Kidney (tissue), 14 donors: ENCODE measurements around the gene TFEC. TPM values are rescaled to one million over a fixed set of nuclear protein-coding genes. Genes with fewer than 3 reads are reported as not detected.

ENCODE experiments used
- DNase-seq, 5 donors: peaks; one replicate each; pipeline ENCODE4 v3.0.0-alpha.2; 2013 to 2020
- FAIRE-seq: peaks from 2 replicates; lab custom pipeline; 2012; peaks lifted over from hg19 to GRCh38; lab: Jason Lieb, UNC
- H3K27ac ChIP-seq, 2 donors: one replicate each; pipeline ENCODE4 v1.7.0; 2013; ENCODE audit warnings: low read depth in 2 of 2, low read length in 2 of 2, inconsistent platforms in 1 of 2
- H3K27me3 ChIP-seq: one replicate; pipeline ENCODE4 v1.7.1; 2013; ENCODE audit warnings: low read length, inconsistent platforms; ENCODE audit not compliant: control insufficient read depth, insufficient read depth
- H3K36me3 ChIP-seq, 3 donors: one replicate each; pipeline versions ENCODE4 v1.7.0 to v1.7.1; 2013; ENCODE audit warnings: low read length in 3 of 3, control low read depth in 1 of 3, inconsistent platforms in 1 of 3; ENCODE audit not compliant: insufficient read depth in 3 of 3, control insufficient read depth in 2 of 3
- H3K4me1 ChIP-seq, 3 donors: one replicate each; pipeline versions ENCODE4 v1.7.0 to v1.7.1; 2013; ENCODE audit warnings: low read length in 3 of 3, inconsistent platforms in 1 of 3, low read depth in 1 of 3; ENCODE audit not compliant: control insufficient read depth in 2 of 3, insufficient read depth in 2 of 3
- H3K4me3 ChIP-seq, 3 donors: one replicate each; pipeline versions ENCODE4 v1.7.0 to v1.8.1; 2013; ENCODE audit warnings: low read length in 3 of 3, control low read depth in 1 of 3, inconsistent platforms in 1 of 3
- H3K9ac ChIP-seq, 3 donors: one replicate each; pipeline versions ENCODE4 v1.7.0 to v1.7.1; 2013; ENCODE audit warnings: low read length in 3 of 3, control low read depth in 1 of 3, inconsistent platforms in 1 of 3
- H3K9me3 ChIP-seq, 3 donors: one replicate each; pipeline versions ENCODE4 v1.7.0 to v1.7.1; 2013; ENCODE audit warnings: low read length in 3 of 3, control low read depth in 1 of 3, inconsistent platforms in 1 of 3; ENCODE audit not compliant: control insufficient read depth in 2 of 3, insufficient read depth in 1 of 3
- intact Hi-C: fragments of 100-400 bp; cut with DNase I; formaldehyde crosslinking; loops from one replicate; pipeline ENCODE4 v1.11.1; 2022
- polyA plus RNA-seq: library from polyadenylated mRNA; stranded (reverse); fragments of 350-450 nt; fragmentation: Illumina TruSeq; extraction: RNeasy Lipid Tissue Mini Kit (QIAGEN cat#74804); gene quantifications from one replicate; pipeline ENCODE4 v1.2.3, GENCODE V29; 2014; ENCODE audit warnings: low read depth, low replicate concordance; ENCODE audit not compliant: insufficient read depth
- total RNA-seq: library from RNA; stranded (reverse); fragmentation: NEBNext Ultra II Directional; extraction: Animal tissue kit (Norgen Biotek cat#: 25700); gene quantifications from one replicate; pipeline ENCODE4 v1.2.1, GENCODE V29; 2021
- TF ChIP-seq, protein P1 (sequence below): IDR thresholded peaks from 3 replicates; pipeline ENCODE4 v1.5.1; 2012; ENCODE audit warnings: mild to moderate bottlenecking, moderate library complexity, borderline replicate concordance; ENCODE audit not compliant: insufficient read depth; ENCODE audit errors: extremely low read depth
- donor health status: control.
- donor health status: control.
- donor health status: control.
- donor health status: control.
- donor health status: control.
- donor health status: DM: yes; HTN: yes; CAD: no.
- donor health status: Normal renal cell carcinoma (clear cell type).

TFEC gene
- total and polyA plus RNA-seq, 2 donors from 2014 or later: 10.0 to 14.4 TPM

DNA sequence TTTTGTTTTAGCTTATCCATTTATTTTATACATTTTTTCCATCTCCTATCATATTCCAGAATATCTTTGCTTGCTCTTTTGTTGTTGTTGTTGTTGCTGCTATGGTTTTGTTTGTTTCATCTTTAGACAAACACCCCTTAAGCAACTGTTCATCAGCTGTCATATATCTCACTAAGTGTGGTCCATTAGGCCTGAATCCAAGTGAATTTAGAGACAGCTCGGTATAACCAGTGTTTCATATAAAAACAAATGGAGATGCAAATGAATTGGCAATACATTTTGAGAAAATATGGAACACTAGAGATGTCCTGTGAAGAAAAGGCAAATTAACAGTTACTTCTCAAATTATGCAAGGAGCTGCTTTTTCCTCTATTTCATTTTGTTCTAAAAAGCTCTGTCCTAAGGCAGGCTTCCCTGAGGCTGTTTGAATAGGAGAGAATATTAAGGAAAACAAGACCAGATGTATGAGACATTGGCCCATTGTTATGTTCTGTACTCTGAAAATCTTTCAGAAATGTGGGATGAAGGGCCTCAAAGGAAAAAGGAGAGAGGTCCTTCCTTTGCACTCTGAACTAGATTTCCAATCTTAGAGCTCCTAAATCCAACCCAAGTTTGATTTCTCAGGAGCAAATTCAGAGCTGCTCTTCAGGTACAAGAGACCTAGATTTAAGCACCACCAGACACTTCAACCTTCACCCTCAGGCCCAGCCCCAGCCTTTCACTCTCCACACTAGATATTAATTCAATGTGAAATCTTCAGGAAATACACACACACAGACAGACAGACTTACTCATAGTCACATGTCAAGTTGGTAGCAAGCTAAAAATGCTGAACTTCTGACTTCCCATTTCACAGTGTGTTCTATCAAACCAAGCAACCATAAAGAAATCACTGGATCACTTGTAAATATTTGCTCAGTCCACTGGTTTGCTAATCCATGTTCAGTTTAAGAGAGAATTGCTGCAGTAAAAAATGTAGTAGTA, 5.4 kb downstream of the TFEC start:
- no peak overlapping the region for H3K9ac ChIP-seq
- TF ChIP-seq, protein P1, sequence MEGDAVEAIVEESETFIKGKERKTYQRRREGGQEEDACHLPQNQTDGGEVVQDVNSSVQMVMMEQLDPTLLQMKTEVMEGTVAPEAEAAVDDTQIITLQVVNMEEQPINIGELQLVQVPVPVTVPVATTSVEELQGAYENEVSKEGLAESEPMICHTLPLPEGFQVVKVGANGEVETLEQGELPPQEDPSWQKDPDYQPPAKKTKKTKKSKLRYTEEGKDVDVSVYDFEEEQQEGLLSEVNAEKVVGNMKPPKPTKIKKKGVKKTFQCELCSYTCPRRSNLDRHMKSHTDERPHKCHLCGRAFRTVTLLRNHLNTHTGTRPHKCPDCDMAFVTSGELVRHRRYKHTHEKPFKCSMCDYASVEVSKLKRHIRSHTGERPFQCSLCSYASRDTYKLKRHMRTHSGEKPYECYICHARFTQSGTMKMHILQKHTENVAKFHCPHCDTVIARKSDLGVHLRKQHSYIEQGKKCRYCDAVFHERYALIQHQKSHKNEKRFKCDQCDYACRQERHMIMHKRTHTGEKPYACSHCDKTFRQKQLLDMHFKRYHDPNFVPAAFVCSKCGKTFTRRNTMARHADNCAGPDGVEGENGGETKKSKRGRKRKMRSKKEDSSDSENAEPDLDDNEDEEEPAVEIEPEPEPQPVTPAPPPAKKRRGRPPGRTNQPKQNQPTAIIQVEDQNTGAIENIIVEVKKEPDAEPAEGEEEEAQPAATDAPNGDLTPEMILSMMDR: no peak
- H3K27ac ChIP-seq: no peak overlapping the region

DNA sequence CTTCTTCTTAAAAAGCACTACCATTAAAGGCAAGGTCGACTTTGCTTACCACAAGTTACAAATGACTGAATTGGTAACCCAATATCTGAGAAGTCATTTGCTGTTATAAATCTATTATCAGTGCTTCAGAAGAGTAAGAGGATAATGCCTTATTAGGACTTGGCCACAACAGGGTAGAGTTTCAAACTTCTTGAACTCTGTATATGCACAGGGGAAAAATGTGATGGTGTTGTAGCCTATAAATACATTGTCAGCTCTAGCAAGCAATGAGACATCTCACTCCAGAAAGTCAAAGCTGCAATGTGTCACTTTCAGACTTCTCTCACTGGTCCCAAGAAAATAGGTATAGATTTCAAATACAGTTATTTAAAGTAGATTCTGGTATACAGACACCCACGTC, 9.3 kb downstream of the TFEC start:
- H3K4me3 ChIP-seq: no peak overlapping the region
- no peak overlapping the region for H3K27ac ChIP-seq
- H3K4me1 ChIP-seq: no peaks in the 10 kb centered on the region
- no peak overlapping the region for H3K9ac ChIP-seq
- TF ChIP-seq, protein P1: no peak
- H3K27me3 ChIP-seq: no peaks in the 10 kb centered on the region
- FAIRE-seq: no peak
- H3K36me3 ChIP-seq: no peaks in the 10 kb centered on the region
- no peaks in the 10 kb centered on the region for H3K9me3 ChIP-seq
- DNase-seq: peak in 2 of 5 donors; percentile 56 to 79
- intact Hi-C loops: no loop called here

More for the DNA sequence above, 5.4 kb downstream of the TFEC start:
- no peaks in the 10 kb centered on the region for H3K9me3 ChIP-seq
- no peak for DNase-seq
- H3K4me1 ChIP-seq: no peaks in the 10 kb centered on the region
- FAIRE-seq: no peak
- H3K27me3 ChIP-seq: no peaks in the 10 kb centered on the region
- intact Hi-C loops: no loop called here
- no peak overlapping the region for H3K4me3 ChIP-seq
- no peaks in the 10 kb centered on the region for H3K36me3 ChIP-seq

DNA sequence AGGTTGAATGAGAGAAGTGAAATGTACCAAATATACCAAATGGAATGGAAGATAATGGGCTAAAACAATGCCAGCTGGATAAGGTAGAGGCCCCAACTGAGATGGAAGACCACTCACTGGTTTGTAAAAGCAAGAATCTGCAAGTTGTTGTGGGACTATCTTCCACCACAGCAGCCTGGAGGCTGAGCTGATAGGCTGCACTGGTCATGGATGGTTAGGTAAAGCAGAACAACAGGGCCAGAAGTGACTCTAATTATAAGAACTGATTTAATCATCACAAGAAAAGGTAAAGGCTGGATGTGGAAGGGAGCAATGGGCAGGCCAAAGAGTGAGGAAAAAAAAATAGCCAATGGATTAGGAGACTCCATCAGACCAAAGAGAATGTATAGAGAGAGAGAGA, 11.8 kb downstream of the TFEC start:
- FAIRE-seq: no peak
- intact Hi-C loops: no loop called here
- Histone ChIP-seq H3K4me3 (no peak overlapping the region), H3K9ac (no peak overlapping the region), H3K4me1 (no peaks in the 10 kb centered on the region), H3K9me3 (no peaks in the 10 kb centered on the region), H3K27me3 (no peaks in the 10 kb centered on the region), H3K36me3 (no peaks in the 10 kb centered on the region), H3K27ac (no peak overlapping the region)
- TF ChIP-seq, protein P1: no peak
- DNase-seq: no peak
